GM18951 (cell line): Measurements from ENCODE around the gene TUBGCP2.

Experiments used
- POLR2A ChIP-seq: IDR thresholded peaks from 4 replicates; pipeline ENCODE4 v1.6.1; 2011; ENCODE audit warnings: mild to moderate bottlenecking; ENCODE audit not compliant: insufficient read length, insufficient read depth; ENCODE audit errors: extremely low read depth
- in situ Hi-C: fragments of 300-500 bp; cut with MboI; formaldehyde crosslinking; loops from one replicate; pipeline ENCODE4 v1.12.0; 2022; ENCODE audit warnings: low sequenced_read_pairs, mixed read lengths, inconsistent platforms; ENCODE audit not compliant: unreplicated experiment

TUBGCP2 gene

DNA sequence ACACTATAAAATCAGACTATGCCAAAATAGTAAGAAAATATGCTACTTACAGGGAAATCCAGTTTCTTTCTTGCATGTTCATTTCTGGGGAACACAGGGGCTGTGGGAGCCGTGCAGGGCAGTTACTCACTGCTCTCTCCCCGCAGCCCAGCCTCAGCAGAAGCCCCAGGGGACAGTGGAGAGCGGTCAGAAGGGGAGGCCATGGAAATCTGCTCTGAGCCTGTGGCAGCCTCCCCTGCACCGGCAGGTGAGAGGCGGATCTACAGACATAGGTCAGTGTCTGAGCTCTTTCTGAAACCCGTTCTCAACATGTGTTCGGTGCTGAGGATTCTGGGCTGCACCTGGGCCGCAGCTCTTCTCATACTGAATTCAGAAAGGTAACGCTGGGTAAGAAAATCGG lies 2.9 kb upstream of the TUBGCP2 start:
- in situ Hi-C loops, result no loop called here

DNA sequence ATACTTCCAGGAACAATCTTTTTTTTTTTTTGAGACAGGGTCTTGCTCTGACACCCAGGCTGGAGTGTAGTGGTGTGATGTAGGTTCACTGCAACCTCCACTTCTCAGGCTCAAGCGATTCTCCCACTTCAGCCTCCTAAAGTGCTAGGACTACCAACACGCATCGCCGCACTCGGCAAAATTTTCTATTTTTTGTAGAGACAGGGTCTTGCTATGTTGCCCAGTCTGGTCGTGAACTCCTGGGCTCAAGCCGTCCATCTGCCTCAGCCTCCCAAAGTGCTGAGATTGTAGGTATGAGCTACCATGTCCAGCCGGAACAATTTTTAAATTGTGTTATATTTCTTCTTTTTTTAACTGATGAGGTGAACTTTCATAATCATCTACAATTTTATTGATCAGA lies 2.1 kb upstream of the TUBGCP2 start:
- in situ Hi-C loops, result no loop called here
- TF ChIP-seq POLR2A, result no peak

More for the DNA sequence above, 2.9 kb upstream of the TUBGCP2 start:
- TF ChIP-seq POLR2A, result no peak

DNA sequence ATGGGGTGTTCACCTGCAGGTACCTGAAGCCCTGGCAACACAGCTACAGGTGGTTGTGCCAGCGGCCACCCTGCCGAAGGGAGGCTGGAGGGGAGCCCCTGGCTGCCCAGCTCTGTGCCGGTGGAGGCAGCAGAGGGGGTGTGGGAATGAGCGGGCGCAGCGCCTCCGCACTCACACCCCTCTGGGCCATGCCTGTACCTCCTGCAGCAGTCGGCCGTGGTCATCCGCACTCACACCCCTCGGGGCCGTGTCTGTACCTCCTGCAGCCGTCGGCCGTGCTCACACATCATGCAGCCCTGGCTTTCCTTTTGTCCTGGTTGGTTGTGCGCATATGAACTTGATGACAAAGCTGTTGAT lies 1.7 kb upstream of the TUBGCP2 start:
- TF ChIP-seq POLR2A, result no peak
- in situ Hi-C loops, result no loop called here

DNA sequence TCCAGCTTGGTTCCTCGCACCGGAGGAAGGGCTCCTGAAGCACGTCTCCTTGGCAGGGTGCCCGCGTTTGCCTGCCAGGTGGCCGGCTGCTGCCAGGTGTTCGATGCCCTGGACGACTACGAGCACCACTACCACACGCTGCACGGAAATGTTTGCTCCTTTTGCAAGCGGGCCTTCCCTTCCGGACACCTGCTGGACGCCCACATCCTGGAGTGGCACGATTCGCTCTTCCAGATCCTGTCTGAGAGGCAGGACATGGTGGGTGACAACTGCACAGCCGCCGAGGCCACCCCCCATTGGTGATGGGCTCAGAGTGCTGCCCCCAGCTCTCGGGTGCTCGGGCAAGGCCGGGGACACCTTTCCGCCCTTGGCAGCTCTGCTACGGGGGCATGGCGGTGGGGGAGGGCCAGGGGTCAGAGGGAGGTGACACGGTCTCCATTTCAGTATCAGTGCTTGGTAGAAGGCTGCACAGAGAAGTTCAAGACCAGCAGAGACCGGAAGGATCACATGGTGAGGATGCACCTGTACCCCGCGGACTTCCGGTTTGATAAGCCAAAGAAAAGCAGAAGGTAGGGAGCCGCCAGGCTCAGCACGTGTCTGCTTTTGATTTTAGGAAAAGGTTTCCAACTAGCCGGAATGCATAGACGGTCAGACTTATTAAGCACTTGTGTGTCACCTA lies 1.2 kb upstream of the TUBGCP2 start:
- no peak for TF ChIP-seq POLR2A
- in situ Hi-C loops, result no loop called here

DNA sequence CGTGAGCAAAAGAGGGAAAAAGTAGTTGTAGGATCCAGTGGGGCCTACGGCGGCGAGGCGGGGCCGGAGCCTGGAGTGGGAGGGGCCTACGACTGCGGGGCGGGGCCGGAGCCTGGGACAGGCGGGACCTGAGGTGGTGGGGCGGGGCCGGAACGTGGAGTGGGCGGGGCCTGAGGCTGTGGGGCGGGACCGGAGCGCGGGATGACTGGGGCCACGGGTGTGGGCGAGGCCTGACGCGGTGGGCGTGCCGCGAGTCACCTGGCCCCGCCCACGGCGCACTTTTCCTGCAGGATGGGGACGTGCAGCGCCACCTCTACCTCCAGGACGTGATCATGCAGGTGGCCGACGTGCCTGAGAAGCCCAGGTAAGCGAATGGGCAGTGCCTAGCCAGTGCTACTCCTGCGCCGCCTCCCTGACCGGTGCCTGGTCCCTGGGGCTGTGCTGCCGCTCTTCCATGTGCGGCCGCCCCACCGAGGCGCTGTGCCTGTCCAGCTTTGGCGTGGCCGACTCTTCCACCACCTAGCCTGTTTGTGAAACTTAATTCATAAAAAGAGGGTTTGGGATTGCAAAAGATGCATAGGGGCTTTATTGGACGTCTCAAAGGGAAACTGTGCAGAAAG lies 538 bp upstream of the TUBGCP2 start:
- no peak for TF ChIP-seq POLR2A
- in situ Hi-C loops, result no loop called here

DNA sequence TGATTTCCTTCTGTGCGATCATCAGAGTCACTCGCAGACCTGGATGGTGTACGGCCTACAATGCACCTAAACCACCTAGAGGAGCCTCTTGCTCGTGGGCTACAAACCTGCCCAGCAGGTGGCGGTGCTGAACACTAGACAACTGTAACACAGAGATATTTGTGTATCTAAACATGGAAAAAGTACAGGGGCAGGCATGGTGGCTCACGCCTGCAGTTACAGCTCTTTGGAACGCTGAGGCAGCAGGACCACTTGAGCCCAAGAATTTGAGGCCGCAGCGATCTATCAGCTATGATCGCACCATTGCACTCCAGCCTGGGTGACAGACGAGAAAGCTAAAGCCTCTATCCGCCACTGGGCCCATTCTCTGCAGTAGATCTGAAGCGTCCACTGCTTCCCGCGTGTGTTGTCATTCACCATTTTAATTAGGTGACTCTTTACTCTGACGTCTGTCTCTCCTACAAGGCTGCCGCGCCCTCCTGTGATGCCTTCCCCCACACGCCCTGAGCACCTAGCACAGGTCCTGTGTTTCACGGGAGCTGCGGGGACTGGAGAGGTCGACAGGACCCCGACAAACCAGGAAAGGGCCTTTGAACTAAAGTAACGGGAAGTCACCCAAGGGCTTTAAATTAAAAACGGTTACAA lies 774 bp downstream of the TUBGCP2 start:
- no peak for TF ChIP-seq POLR2A
- in situ Hi-C loops, result no loop called here

DNA sequence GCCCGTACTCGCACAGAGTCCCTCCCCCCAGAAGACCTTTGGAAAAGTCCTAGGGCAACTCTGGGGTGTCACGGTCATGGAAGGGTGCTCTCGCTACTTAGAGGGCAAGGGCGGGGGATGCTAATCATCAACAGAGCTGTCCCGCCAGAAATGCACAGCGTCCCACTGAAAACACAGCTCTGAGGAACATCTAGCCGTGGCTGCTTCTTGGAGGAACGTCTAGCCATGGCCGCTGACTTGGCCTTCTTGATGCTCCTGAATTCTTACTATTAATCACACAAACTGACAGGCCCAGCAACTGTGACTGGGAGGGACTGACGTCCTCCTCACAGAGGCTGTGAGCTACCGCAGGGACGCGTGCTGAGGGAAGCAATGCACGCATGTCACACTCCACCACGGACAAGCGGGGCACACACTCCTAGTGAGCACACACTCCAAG lies 1.7 kb downstream of the TUBGCP2 start:
- TF ChIP-seq POLR2A, result no peak
- in situ Hi-C loops, result no loop called here

DNA sequence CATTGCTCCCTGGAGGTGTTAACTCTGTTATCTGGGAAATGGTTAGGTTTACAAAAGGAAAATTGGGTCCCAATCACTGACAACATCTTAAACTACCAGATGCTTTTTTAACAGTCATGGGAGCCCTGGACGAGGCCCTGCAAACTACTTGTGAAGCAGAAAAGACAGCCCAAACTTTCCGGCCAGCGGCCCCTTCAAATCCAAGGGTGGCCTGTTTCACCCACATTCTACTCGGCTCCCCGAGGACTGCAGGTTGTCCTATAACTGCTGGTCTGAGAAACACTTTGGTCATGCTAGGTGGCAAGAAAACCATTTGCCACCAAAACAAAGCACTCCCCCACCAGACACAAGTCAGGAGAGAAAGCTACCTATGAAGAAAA lies 2.6 kb downstream of the TUBGCP2 start:
- in situ Hi-C loops, result no loop called here
- no peak for TF ChIP-seq POLR2A

DNA sequence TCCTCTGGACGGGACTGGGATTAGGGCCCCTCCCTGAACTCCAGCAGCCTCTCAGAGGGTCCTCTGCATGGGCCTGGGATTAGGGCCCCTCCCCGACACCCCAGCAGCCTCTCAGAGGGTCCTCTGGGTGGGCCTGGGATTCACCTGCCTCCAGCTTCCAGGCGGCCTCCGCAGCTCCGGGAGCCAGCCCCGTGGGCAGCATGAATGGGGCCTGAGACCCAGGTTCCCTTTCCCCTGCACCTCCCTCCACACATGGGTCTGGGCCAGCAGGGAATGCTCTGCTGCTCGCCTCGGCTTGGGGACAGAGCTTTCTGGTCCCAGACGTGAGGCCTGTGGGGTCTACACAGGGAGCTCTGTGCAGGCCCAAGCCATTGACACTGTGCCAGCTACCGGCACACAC lies 5.5 kb downstream of the TUBGCP2 start:
- no peak for TF ChIP-seq POLR2A
- in situ Hi-C loops, result no loop called here

DNA sequence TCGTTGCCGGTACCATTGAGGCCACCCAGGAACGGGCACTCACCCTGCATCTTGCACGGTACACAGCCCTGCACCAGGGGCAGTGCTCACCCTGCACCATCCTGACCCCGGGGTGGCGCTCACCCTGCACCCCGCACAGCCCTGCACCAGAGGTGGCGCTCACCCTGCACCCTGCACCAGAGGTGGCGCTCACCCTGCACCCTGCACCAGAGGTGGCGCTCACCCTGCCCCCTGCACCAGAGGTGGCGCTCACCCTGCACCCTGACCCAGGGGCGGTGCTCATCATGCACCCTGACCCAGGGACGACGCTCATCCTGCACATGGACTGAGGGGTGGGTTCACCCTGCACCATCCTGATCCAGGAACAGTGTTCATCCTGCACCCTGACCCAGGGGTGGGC lies 6.4 kb downstream of the TUBGCP2 start:
- TF ChIP-seq POLR2A, result no peak
- in situ Hi-C loops, result no loop called here

DNA sequence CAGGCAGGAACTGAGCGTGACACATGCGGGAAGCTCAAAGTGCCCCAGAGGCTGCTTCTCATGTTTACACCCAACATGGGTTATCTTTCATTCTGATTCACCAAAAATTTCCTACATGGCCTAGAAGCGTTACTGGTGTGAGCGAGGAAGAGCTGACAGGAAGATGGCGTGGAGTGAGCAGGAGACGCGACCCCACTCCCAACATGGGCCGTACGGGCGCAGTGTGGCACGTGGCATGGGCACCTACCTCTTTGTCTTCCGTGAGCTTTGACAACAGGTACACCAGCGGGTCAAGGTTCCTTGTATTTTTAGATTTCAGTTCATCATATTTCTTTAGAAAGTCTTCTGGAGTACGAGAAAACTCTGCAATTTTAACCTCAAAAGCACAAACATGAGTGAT lies 8.9 kb downstream of the TUBGCP2 start:
- in situ Hi-C loops, result no loop called here
- TF ChIP-seq POLR2A, result no peak

DNA sequence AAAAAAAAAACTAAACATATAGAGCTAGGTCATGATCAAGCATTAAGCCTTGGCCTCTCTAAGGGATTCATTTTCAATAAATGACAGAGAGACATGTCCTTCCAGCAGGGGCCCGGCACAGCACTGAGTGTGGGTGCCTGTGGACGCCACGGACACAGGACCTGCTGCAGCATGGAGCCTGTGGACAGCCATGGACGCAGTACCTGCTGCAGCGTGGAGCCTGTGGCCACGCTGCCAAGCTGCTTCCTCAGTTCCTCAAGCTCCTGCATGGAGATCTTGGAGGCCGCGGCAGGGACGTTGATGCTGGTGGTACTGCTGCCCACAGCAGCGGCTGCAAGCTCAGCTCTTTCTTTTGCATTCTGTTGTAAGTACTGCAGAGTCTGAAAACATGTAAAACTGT lies 9.4 kb downstream of the TUBGCP2 start:
- TF ChIP-seq POLR2A, result no peak
- in situ Hi-C loops, result no loop called here

DNA sequence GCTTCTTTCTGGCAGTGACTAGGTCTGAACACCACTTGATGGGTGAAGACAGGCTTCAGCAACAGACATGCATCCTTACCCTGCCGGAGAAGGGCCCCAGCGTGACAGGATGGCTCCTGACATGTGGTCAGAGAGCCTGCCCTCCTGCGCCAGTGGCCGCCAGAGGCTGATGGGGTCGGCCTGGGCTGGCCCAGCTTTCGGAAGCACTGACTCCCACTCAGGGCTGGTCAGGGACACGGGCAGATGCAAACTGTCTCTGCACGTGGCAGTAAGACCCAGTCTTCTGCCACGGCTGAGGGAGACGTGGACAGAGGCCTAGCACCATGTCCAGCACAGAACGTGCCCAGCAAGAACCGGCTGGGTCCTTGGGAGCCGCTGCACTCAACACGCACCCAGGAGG lies 10.2 kb downstream of the TUBGCP2 start:
- in situ Hi-C loops, result no loop called here
- no peak for TF ChIP-seq POLR2A

DNA sequence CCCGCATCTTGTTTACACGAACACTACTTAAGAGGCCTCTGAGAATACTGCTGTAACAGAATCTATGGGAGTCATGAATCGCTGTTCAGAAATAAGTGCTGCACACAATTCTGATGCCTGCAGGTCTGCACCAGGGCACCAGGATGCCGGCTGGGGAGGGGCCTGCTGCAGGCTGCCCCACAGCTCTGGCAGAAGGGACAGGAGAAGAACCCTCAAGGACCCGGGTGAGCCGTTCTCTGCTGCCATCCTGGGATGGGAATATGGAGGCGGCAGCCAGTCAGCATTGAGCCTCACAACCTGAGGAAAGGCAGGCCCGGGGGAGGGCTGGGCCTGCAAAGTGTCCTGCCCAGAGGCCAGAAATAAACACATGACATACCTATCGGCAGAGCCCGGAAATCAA lies 11.2 kb downstream of the TUBGCP2 start:
- TF ChIP-seq POLR2A, result no peak
- in situ Hi-C loops, result no loop called here
